ENCODE data around the gene C2CD2.
A peak's percentile ranks its signal among the peaks of the same experiment; 100 is the strongest.

Gene C2CD2

DNA sequence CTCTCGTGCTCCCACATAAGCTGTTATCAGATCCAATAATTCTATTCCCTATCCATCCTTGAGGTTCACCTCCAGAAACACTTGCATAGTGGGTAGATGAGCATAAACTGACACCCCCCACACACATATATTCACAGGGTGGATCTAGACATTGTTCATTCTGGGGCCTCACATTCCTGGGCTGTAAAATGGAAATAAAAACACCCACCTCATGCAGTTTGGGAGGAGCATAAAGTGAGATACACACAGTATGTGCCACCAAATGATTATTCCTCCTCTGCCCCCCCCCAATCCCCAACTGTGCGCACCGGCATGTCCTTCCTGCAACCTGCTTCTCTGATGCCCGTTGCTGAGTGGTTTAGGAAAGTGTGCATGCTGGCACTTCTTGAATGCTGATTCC lies 92.6 kb downstream of the C2CD2 start:
- H3K27ac Mint-ChIP-seq = peak overlapping the region; percentile 28
- peaks cover 24% of the 10 kb centered on the region for H3K4me1 Mint-ChIP-seq

DNA sequence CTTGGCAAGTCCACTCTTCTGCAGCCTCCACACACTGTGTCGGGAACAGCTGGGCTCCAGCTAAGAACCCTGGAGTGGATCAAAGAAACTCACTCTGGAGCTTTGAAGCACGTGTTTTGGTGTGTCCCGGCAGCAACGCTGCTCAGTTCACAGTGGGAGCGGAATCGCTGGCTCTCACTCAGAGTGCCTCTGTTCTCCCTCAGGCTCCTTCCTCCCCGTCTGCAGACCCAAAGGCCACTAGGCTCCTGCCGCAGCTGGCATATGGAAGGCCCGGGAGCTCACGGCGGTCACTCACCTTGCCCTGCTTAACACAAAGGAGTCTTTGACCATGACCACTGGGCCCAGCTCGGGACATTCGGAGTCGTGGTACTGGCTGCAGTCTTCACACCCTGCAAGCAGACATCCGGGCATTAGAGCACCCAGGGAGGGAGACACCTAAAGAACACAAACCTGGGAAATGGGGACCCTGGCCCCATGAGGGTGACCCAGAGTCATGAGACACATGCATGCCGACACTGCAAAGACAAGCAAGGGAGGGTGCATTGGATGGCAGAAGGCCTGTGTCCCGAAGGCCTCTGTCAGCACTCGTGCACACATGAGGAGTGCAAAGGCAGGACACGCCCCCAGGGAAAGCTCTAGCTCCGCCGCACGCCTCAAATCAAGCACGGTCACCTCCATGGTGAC lies 94.4 kb downstream of the C2CD2 start:
- no peak overlapping the region for H3K4me3 Mint-ChIP-seq
- H3K9me3 Mint-ChIP-seq = no peaks in the 10 kb centered on the region
- no peak overlapping the region for H3K27ac Mint-ChIP-seq
- peaks cover 11% of the 10 kb centered on the region for H3K4me1 Mint-ChIP-seq
- peaks cover 19% of the 10 kb centered on the region for H3K36me3 Mint-ChIP-seq (ENCODE audit: low read depth)
- ATAC-seq (no peak), DNase-seq (no peak)
- H3K27me3 Mint-ChIP-seq = no peaks in the 10 kb centered on the region

More for the DNA sequence above, 92.6 kb downstream of the C2CD2 start:
- Mint-ChIP-seq H3K36me3 (ENCODE audit: low read depth) (peaks cover 15% of the 10 kb centered on the region), H3K4me3 (no peak overlapping the region), H3K27me3 (no peaks in the 10 kb centered on the region), H3K9me3 (no peaks in the 10 kb centered on the region)
- no peak for DNase-seq
- no peak for ATAC-seq

GRCh38 chr21:41858466-41859296 lies 95.1 kb downstream of the C2CD2 start:
- H3K9me3 Mint-ChIP-seq = no peaks in the 10 kb centered on the region
- no peaks in the 10 kb centered on the region for H3K27me3 Mint-ChIP-seq
- no peak overlapping the region for H3K27ac Mint-ChIP-seq
- H3K4me1 Mint-ChIP-seq = peaks cover 10% of the 10 kb centered on the region
- DNase-seq = no peak
- no peak for ATAC-seq
- H3K4me3 Mint-ChIP-seq = no peak overlapping the region
- peaks cover 20% of the 10 kb centered on the region for H3K36me3 Mint-ChIP-seq (ENCODE audit: low read depth)

DNA sequence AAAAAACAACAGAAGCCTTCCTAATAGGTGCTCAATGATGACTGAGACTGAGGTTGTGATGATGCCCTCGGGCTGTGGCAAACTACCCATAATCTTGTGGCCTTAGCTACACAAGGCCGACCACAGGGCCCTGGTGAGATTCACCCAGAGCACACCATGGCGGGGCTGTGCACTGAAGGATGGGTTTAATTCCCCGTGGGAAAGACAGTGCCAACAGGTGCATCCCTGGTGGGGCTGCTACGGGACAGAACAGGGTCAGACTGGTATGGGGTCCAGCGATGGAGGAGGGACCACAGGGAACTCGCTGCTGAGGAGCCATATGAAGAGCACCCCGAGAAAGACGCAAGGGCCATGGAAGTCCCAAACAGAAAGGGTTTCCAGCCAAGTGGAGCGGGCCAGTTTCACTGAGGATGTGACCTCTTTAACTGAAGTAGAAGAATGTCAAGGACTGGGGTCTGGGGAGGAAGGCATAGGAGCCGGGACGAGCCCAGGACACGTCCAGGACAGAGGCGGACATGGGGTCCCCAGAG lies 96.0 kb downstream of the C2CD2 start:
- H3K27ac Mint-ChIP-seq = no peak overlapping the region
- peaks cover 5% of the 10 kb centered on the region for H3K4me1 Mint-ChIP-seq
- peaks cover 26% of the 10 kb centered on the region for H3K36me3 Mint-ChIP-seq (ENCODE audit: low read depth)
- no peak for DNase-seq
- no peaks in the 10 kb centered on the region for H3K9me3 Mint-ChIP-seq
- H3K27me3 Mint-ChIP-seq = no peaks in the 10 kb centered on the region
- H3K4me3 Mint-ChIP-seq = no peak overlapping the region
- no peak for ATAC-seq

- DNase-seq = no peak
- Mint-ChIP-seq H3K27me3 (no peaks in the 10 kb centered on the region), H3K27ac (no peak overlapping the region), H3K4me3 (no peak overlapping the region), H3K4me1 (peaks cover 2% of the 10 kb centered on the region), H3K36me3 (ENCODE audit: low read depth) (peaks cover 28% of the 10 kb centered on the region), H3K9me3 (no peaks in the 10 kb centered on the region)
- no peak for ATAC-seq
These were observed 97.2 kb downstream of the C2CD2 start for GRCh38 chr21:41856572-41856971.

GRCh38 chr21:41854426-41854995 lies 99.3 kb downstream of the C2CD2 start:
- no peak overlapping the region for H3K27ac Mint-ChIP-seq
- H3K9me3 Mint-ChIP-seq = no peaks in the 10 kb centered on the region
- no peaks in the 10 kb centered on the region for H3K4me1 Mint-ChIP-seq
- H3K36me3 Mint-ChIP-seq (ENCODE audit: low read depth) = peaks cover 30% of the 10 kb centered on the region
- H3K27me3 Mint-ChIP-seq = no peaks in the 10 kb centered on the region
- ATAC-seq = no peak
- H3K4me3 Mint-ChIP-seq = no peak overlapping the region
- no peak for DNase-seq

GRCh38 chr21:41852929-41853320 lies 100.9 kb downstream of the C2CD2 start:
- H3K27ac Mint-ChIP-seq = no peak overlapping the region
- ATAC-seq (no peak), DNase-seq (no peak)
- H3K36me3 Mint-ChIP-seq (ENCODE audit: low read depth) = peaks cover 34% of the 10 kb centered on the region
- no peaks in the 10 kb centered on the region for H3K9me3 Mint-ChIP-seq
- H3K4me1 Mint-ChIP-seq = no peaks in the 10 kb centered on the region
- H3K4me3 Mint-ChIP-seq = no peak overlapping the region
- H3K27me3 Mint-ChIP-seq = no peaks in the 10 kb centered on the region

GRCh38 chr21:41852151-41852928 lies 101.5 kb downstream of the C2CD2 start:
- no peak for ATAC-seq
- DNase-seq = no peak
- H3K27me3 Mint-ChIP-seq = no peaks in the 10 kb centered on the region
- no peak overlapping the region for H3K4me3 Mint-ChIP-seq
- no peaks in the 10 kb centered on the region for H3K4me1 Mint-ChIP-seq
- no peak overlapping the region for H3K27ac Mint-ChIP-seq
- H3K9me3 Mint-ChIP-seq = no peaks in the 10 kb centered on the region
- H3K36me3 Mint-ChIP-seq (ENCODE audit: low read depth) = peaks cover 33% of the 10 kb centered on the region

DNA sequence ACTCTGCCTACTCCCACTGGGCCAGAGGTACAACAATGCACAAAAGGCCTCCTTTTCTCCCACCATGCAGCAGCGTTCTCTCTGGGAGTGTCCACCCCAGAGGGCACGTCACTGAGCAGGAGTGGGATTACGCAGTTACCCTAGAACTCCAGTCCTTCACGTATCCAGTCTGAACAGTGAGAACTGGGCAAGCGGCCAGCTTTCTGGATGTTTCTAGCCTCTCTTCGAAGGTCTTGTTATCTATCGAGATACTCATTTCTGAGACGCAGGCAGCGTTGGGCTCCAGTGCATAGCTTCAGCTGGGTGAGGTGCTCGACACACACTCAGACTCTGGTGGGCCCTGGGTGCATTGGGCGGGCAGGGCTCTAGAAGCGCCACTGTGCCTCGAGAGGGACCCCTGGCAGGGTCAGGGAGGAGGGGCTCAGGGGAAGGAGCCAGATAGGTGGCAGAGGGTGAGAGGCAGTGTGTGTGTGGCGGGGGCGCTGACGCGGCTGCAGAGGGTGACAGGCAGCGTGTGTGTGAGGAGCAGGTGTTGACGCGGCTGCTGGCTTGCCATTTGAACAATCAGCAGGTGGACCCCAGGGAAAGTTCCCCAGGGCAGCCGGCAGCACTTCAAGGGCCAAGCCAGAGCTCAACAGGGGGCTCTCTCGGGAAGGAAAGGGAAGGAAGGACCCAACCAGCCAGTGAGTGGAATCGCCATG lies 102.6 kb downstream of the C2CD2 start:
- ATAC-seq (no peak), DNase-seq (no peak)
- Mint-ChIP-seq H3K4me3 (no peak overlapping the region), H3K36me3 (ENCODE audit: low read depth) (peaks cover 24% of the 10 kb centered on the region), H3K27ac (no peak overlapping the region), H3K27me3 (no peaks in the 10 kb centered on the region), H3K4me1 (no peaks in the 10 kb centered on the region), H3K9me3 (no peaks in the 10 kb centered on the region)

GRCh38 chr21:41850085-41850484 lies 103.7 kb downstream of the C2CD2 start:
- Mint-ChIP-seq H3K4me3 (no peak overlapping the region), H3K27ac (no peak overlapping the region), H3K36me3 (ENCODE audit: low read depth) (peaks cover 29% of the 10 kb centered on the region), H3K9me3 (no peaks in the 10 kb centered on the region), H3K4me1 (no peaks in the 10 kb centered on the region), H3K27me3 (no peaks in the 10 kb centered on the region)
- DNase-seq = no peak
- ATAC-seq = no peak

GRCh38 chr21:41848958-41849580 lies 104.7 kb downstream of the C2CD2 start:
- Mint-ChIP-seq H3K4me3 (no peak overlapping the region), H3K36me3 (ENCODE audit: low read depth) (peaks cover 24% of the 10 kb centered on the region), H3K27me3 (no peaks in the 10 kb centered on the region), H3K9me3 (no peaks in the 10 kb centered on the region), H3K4me1 (no peaks in the 10 kb centered on the region), H3K27ac (no peak overlapping the region)
- DNase-seq (no peak), ATAC-seq (no peak)

- ATAC-seq = no peak
- Mint-ChIP-seq H3K4me3 (no peak overlapping the region), H3K27ac (no peak overlapping the region), H3K4me1 (no peaks in the 10 kb centered on the region), H3K9me3 (no peaks in the 10 kb centered on the region), H3K36me3 (ENCODE audit: low read depth) (peaks cover 26% of the 10 kb centered on the region), H3K27me3 (no peaks in the 10 kb centered on the region)
- DNase-seq = no peak
These were observed 105.3 kb downstream of the C2CD2 start for GRCh38 chr21:41848533-41848932.

DNA sequence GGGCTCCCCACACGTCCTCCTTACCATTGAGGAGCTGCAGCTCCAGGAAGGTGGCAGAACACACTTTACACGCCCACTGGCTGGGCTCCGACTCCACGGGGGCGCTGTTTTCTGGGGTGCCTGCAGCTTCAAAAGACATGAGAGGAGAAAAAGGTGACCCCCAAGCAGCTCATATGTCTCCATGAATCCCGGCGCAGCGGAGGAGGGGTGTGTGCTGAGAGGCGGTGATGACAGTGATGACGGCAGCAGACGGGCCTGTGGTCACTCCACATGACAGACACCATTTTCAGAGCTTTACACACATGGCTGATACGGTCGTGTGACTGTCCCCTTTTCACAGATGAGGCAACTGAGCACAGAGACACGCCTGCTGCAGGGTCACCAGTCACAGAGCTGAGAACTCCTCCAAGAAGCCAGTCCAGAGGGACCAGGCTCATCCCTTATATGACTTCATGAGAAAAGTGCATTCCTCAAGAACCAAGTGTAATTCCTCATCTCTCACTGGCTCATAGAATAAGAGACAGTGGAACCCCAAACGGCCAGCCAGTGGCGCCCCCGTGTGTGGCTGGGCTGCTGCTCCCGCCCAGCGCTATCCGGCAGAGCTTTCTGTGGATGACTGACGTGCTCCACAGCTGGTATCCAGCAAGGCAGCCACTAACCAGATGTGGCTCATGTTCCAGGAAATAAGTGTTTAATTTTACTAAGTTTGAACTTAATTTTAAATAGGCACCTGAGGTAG lies 106.6 kb downstream of the C2CD2 start:
- ATAC-seq (no peak), DNase-seq (no peak)
- H3K4me1 Mint-ChIP-seq = no peaks in the 10 kb centered on the region
- H3K4me3 Mint-ChIP-seq = no peak overlapping the region
- H3K9me3 Mint-ChIP-seq = no peaks in the 10 kb centered on the region
- H3K27ac Mint-ChIP-seq = no peak overlapping the region
- H3K27me3 Mint-ChIP-seq = no peaks in the 10 kb centered on the region
- peaks cover 26% of the 10 kb centered on the region for H3K36me3 Mint-ChIP-seq (ENCODE audit: low read depth)

All from activated naive CD8-positive, alpha-beta T cell treated with anti-CD3 and anti-CD28 coated beads, Interleukin-2, amount 50 U/mL, for 24 hours (primary cell).